HFF-Myc (cell line): ENCODE results near the gene LRP11.
"Not testable (repeated sequence)": the region's sequence is repeated elsewhere in the genome, so short reads cannot be mapped to it uniquely, and the experiment has no call there.

Experiments
- DNase-seq: peaks from one replicate; pipeline ENCODE4 v3.0.0-alpha.2; 2011; ENCODE audit warnings: low read depth; ENCODE audit errors: extremely low read depth
- H3K4me3 ChIP-seq: replicated peaks from 2 replicates; pipeline ENCODE4 v1.5.1; 2011; ENCODE audit warnings: low read depth, mild to moderate bottlenecking, control low read depth, low read length
- TF ChIP-seq, protein P1 (sequence below): IDR thresholded peaks from 2 replicates; pipeline ENCODE4 v1.5.1; 2012; ENCODE audit warnings: mild to moderate bottlenecking, low read depth, low read length, control low read depth; ENCODE audit errors: missing control alignments

Gene LRP11

DNA sequence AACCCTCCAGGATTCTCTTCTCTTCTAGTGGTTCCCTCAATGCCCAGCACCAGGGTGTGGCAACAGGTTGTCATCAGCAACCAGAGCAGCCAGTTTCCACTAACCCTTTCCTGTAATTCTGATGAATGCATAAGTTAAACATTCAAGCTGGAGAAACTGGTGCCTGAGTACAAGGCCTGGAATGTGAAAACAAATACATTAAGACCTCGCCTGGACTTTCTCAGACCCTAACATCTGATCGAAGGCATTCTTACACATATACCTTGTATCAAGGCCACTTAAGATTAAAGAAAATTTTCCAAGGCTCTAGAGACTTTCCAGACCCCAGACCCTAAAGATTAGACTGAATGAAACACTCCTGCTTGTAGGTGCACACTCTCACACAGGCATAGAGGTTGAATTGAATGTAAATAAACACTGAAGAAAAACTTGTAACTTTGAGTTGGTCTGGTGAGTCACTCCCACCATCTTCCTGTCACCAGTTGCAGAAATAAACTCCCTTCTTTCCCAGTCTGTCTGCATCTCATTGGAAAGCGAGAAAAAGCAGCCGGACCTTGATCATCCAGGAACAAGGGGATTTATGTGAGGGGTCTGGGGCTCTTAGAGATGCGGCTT lies 9.0 kb downstream of the LRP11 start:
- TF ChIP-seq, protein P1, sequence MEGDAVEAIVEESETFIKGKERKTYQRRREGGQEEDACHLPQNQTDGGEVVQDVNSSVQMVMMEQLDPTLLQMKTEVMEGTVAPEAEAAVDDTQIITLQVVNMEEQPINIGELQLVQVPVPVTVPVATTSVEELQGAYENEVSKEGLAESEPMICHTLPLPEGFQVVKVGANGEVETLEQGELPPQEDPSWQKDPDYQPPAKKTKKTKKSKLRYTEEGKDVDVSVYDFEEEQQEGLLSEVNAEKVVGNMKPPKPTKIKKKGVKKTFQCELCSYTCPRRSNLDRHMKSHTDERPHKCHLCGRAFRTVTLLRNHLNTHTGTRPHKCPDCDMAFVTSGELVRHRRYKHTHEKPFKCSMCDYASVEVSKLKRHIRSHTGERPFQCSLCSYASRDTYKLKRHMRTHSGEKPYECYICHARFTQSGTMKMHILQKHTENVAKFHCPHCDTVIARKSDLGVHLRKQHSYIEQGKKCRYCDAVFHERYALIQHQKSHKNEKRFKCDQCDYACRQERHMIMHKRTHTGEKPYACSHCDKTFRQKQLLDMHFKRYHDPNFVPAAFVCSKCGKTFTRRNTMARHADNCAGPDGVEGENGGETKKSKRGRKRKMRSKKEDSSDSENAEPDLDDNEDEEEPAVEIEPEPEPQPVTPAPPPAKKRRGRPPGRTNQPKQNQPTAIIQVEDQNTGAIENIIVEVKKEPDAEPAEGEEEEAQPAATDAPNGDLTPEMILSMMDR = no peak
- H3K4me3 ChIP-seq = peak overlapping the region; percentile 20
- no peak for DNase-seq

DNA sequence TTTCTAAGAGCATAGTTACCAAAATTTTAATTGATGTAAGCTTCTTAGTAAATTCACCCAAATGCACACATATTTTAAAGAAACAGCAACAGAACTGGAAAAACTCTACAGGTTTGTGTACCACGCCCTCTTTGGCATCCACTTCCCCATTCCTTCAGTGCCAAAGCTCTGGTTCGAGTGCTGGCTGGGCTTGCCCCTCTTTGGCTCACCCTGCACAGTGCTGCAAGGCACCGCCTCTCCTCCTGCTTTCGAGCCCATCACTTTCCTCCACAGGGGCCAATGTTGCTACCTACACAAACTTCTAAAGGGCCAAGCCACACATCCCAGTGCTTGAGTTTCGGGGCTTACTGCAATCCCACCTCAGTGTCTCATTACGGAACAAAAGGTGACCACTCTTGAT lies 9.6 kb downstream of the LRP11 start:
- DNase-seq = no peak
- TF ChIP-seq, protein P1 = no peak
- 0 out of 2 replicates have a peak overlapping the region, but pooled peaks have one; percentile 3 for H3K4me3 ChIP-seq

GRCh38 chr6:149854017-149854416 lies 10.1 kb downstream of the LRP11 start:
- not testable (repeated sequence) for H3K4me3 ChIP-seq, DNase-seq

DNA sequence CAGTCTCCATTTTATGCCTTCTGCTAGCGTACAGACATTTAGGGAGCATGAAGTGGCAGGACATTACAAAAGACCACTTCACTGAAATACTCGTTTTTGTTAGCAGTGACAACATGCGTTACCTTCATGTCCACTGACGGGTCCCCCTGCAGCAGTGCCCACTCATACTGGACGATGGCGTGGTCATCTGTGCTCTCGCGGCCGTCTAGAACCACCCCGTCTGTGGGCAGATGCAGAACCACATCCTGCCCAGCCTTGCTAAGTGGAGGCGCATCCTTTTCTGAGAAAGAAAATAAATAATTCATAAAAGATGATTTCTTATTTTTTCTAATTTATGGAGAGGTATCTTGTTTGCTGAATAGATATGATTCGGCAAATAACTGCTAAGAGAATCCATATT lies 11.3 kb downstream of the LRP11 start:
- TF ChIP-seq, protein P1 = no peak
- no peak for DNase-seq
- no peak overlapping the region for H3K4me3 ChIP-seq

- DNase-seq = no peak
- TF ChIP-seq, protein P1 = no peak
- no peak overlapping the region for H3K4me3 ChIP-seq
These were observed 12.0 kb downstream of the LRP11 start for GRCh38 chr6:149852180-149852579.

- TF ChIP-seq, protein P1 = no peak
- H3K4me3 ChIP-seq = no peak overlapping the region
- DNase-seq = no peak
These were observed 12.6 kb downstream of the LRP11 start for GRCh38 chr6:149851461-149852110.

GRCh38 chr6:149848343-149848742 lies 15.8 kb downstream of the LRP11 start:
- H3K4me3 ChIP-seq, DNase-seq: not testable (repeated sequence)

GRCh38 chr6:149847939-149848267 lies 16.3 kb downstream of the LRP11 start:
- H3K4me3 ChIP-seq = no peak overlapping the region
- no peak for DNase-seq
- TF ChIP-seq, protein P1 = no peak
